NCI-H2029 (cell line): ENCODE measurements around the gene CTBP2.
"Not testable (repeated sequence)": the region's sequence is repeated elsewhere in the genome, so short reads cannot be mapped to it uniquely, and the experiment has no call there.

ENCODE experiments used
- DNase-seq: peaks from one replicate; lab custom pipeline; 2025; lab: John Stamatoyannopoulos, UW

CTBP2 gene

GRCh38 chr10:125186431-125187170, 26.2 kb upstream of the CTBP2 start:
- DNase-seq, result no peak

GRCh38 chr10:125179107-125179506, 18.7 kb upstream of the CTBP2 start:
- not testable (repeated sequence) for DNase-seq

GRCh38 chr10:125177641-125178640, 17.6 kb upstream of the CTBP2 start:
- DNase-seq, result no peak

- DNase-seq, result no peak
Measured at GRCh38 chr10:125175807-125176206, 15.4 kb upstream of the CTBP2 start.

GRCh38 chr10:125174360-125174759, 14.0 kb upstream of the CTBP2 start:
- no peak for DNase-seq

- no peak for DNase-seq
Measured at GRCh38 chr10:125172694-125173093, 12.3 kb upstream of the CTBP2 start.

GRCh38 chr10:125171402-125172306, 11.3 kb upstream of the CTBP2 start:
- DNase-seq, result no peak

GRCh38 chr10:125169915-125170314, 9.6 kb upstream of the CTBP2 start:
- no peak for DNase-seq

- no peak for DNase-seq
Measured at GRCh38 chr10:125169279-125169678, 8.9 kb upstream of the CTBP2 start.

GRCh38 chr10:125166658-125167057, 6.3 kb upstream of the CTBP2 start:
- DNase-seq, result no peak

- no peak for DNase-seq
Measured at GRCh38 chr10:125165584-125166573, 5.5 kb upstream of the CTBP2 start.

- DNase-seq, result no peak
Measured at GRCh38 chr10:125164421-125164820, 4.1 kb upstream of the CTBP2 start.

- no peak for DNase-seq
Measured at GRCh38 chr10:125163803-125164202, 3.4 kb upstream of the CTBP2 start.

GRCh38 chr10:125163312-125163711, 2.9 kb upstream of the CTBP2 start:
- not testable (repeated sequence) for DNase-seq

- no peak for DNase-seq
Measured at GRCh38 chr10:125162120-125162931, 2.0 kb upstream of the CTBP2 start.

- no peak for DNase-seq
Measured at GRCh38 chr10:125161707-125162119, 1.4 kb upstream of the CTBP2 start.

- DNase-seq, result peak; percentile 17
Measured at GRCh38 chr10:125160856-125161706, 718 bp upstream of the CTBP2 start.

- no peak for DNase-seq
Measured at GRCh38 chr10:125159486-125159931, 854 bp downstream of the CTBP2 start.
